Astrocyte of the spinal cord (primary cell): ENCODE measurements around the gene THSD7A.

ENCODE experiments used
- DNase-seq: peaks from one replicate; pipeline ENCODE4 v3.0.0; 2011; ENCODE audit warnings: low read depth, low spot score
- H3K4me3 ChIP-seq: 2 replicates; pipeline ENCODE4 v1.5.1; 2011; ENCODE audit warnings: low read depth, mild to moderate bottlenecking, low read length, moderate library complexity
- CTCF ChIP-seq: IDR thresholded peaks from 2 replicates; pipeline ENCODE4 v1.5.1; 2012; ENCODE audit warnings: low read depth, mild to moderate bottlenecking, low read length, inconsistent platforms
- in situ Hi-C: cut with HindIII; loops from 2 replicates; pipeline ENCODE4 v1.10.0; 2017; ENCODE audit warnings: low sequenced_read_pairs

The THSD7A gene

GRCh38 chr7:11473220-11473619, 358.8 kb downstream of the THSD7A start:
- no peak for TF ChIP-seq CTCF
- in situ Hi-C loops, result no loop called here
- H3K4me3 ChIP-seq, result no peak overlapping the region
- DNase-seq, result no peak

- no peak for TF ChIP-seq CTCF
- in situ Hi-C loops, result no loop called here
- no peak overlapping the region for H3K4me3 ChIP-seq
- DNase-seq, result no peak
Measured at GRCh38 chr7:11472646-11473045, 359.4 kb downstream of the THSD7A start.

GRCh38 chr7:11471255-11471654, 360.7 kb downstream of the THSD7A start:
- no peak for TF ChIP-seq CTCF
- H3K4me3 ChIP-seq, result no peak overlapping the region
- in situ Hi-C loops, result no loop called here
- DNase-seq, result no peak

- no peak overlapping the region for H3K4me3 ChIP-seq
- in situ Hi-C loops, result no loop called here
- no peak for DNase-seq
- TF ChIP-seq CTCF, result no peak
Measured at GRCh38 chr7:11469028-11469745, 362.8 kb downstream of the THSD7A start.

- no peak for DNase-seq
- in situ Hi-C loops, result no loop called here
- TF ChIP-seq CTCF, result no peak
- no peak overlapping the region for H3K4me3 ChIP-seq
Measured at GRCh38 chr7:11466517-11467105, 365.4 kb downstream of the THSD7A start.

GRCh38 chr7:11464624-11465023, 367.4 kb downstream of the THSD7A start:
- TF ChIP-seq CTCF, result no peak
- in situ Hi-C loops, result no loop called here
- H3K4me3 ChIP-seq, result no peak overlapping the region
- DNase-seq, result no peak
